Measurements from ENCODE around the gene DLGAP5. TPM values are rescaled to one million over a fixed set of nuclear protein-coding genes. Genes with fewer than 3 reads are reported as not detected.

DLGAP5 gene
- total RNA-seq, 4 donors from 2014 or later, result 4.6 to 16.8 (median 9.0) TPM

- H3K27me3 ChIP-seq, result no peaks in the 10 kb centered on the region
- no peaks in the 10 kb centered on the region for H3K9me3 ChIP-seq
- intact Hi-C loops (cut with DNase I), result no loop called here
Observed at GRCh38 chr14:55121628-55122439, 69.6 kb downstream of the DLGAP5 start.

DNA sequence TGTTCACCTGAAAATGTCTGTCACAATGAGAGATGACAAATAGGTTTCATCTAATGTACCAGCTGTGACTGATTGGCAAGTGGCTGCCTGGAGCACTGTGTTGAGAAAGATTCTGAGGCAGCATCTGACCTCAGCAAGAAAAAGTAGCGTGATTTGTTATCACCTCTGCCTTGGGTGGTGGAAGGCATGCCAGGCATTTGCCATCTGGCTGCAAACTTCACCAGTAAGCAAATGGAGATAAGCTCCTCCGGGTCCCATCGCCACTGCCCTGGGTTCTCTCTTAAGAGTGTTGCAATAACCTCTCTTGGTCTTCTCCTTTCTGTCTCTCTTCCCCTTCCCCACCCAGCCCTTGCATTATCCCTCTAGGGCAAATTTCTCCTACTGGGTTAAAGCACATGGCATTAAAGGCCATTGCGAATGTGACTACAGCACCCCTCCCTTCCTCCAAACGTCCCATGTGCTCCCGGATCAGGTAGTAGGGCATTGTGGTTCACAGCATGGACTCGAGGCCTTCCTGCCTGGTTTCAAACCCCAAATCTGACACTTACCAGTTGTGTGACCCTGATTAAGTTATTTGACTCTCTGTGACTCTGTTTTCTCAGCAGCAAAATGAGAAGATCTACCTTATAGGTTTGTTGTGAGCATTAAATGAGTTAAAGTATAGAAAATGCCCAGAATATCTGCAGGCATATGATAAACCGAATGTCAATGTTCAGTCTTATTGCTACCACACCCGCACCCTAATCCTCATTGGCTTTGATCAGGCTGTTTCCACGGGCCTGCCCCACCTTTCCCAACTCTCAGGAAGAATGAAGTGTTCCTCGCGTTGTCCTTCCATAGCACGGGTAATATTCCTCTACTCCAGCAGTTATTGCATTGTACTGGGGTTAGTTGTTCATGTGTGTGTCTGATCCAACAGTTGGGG lies 70.6 kb downstream of the DLGAP5 start:
- Histone ChIP-seq H3K4me1 (peaks cover 43 to 97% (median 68%) of the 10 kb centered on the region in 3 donors), H3K27ac (peak overlapping the region; percentile 74 to 86 (median 78)), H3K4me3 (no peak overlapping the region), H3K36me3 (no peaks in the 10 kb centered on the region), H3K27me3 (no peaks in the 10 kb centered on the region), H3K9me3 (no peaks in the 10 kb centered on the region)
- no peak for TF ChIP-seq POLR2A (IDR thresholded peaks at IDR 0.05)
- intact Hi-C loops (cut with DNase I), result no loop called here
- WGBS, 2 donors, result 51 to 66% methylated on average over 13 of the region's 13 CpGs
- no peak for DNase-seq

More at GRCh38 chr14:55121628-55122439, 69.6 kb downstream of the DLGAP5 start:
- TF ChIP-seq, protein P1, sequence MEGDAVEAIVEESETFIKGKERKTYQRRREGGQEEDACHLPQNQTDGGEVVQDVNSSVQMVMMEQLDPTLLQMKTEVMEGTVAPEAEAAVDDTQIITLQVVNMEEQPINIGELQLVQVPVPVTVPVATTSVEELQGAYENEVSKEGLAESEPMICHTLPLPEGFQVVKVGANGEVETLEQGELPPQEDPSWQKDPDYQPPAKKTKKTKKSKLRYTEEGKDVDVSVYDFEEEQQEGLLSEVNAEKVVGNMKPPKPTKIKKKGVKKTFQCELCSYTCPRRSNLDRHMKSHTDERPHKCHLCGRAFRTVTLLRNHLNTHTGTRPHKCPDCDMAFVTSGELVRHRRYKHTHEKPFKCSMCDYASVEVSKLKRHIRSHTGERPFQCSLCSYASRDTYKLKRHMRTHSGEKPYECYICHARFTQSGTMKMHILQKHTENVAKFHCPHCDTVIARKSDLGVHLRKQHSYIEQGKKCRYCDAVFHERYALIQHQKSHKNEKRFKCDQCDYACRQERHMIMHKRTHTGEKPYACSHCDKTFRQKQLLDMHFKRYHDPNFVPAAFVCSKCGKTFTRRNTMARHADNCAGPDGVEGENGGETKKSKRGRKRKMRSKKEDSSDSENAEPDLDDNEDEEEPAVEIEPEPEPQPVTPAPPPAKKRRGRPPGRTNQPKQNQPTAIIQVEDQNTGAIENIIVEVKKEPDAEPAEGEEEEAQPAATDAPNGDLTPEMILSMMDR (IDR thresholded peaks at IDR 0.05), result no peak
- TF ChIP-seq POLR2A (IDR thresholded peaks at IDR 0.05), result no peak
- 81 to 87% methylated on average over 7 to 9 of the region's 9 CpGs for WGBS, 2 donors
- no peak for DNase-seq
- Histone ChIP-seq H3K27ac (peak overlapping the region; percentile 75 to 86 (median 78)), H3K36me3 (no peaks in the 10 kb centered on the region), H3K4me1 (peaks cover 46 to 97% (median 76%) of the 10 kb centered on the region in 3 donors), H3K4me3 (no peak overlapping the region)

DNA sequence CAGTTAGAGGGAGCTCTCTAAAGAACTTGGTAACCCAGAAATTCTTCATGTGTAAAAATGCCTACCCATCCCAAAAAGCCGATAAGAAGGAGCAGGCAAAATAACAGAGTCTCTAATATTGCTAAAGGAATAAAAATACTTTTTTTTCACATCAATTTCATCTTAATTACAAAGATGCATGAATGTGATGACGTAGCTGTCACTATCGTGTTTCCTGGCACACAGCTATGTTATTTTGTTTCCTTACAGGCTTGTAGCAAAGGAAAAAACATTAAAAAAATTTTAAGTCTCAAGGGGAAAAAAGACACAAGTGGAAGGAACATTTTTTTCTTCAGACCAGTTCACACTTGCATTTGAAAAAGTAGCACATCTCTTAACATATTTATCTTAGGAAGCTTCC lies 72.6 kb downstream of the DLGAP5 start:
- Histone ChIP-seq H3K36me3 (no peaks in the 10 kb centered on the region), H3K4me3 (no peak overlapping the region), H3K4me1 (peaks cover 34 to 77% (median 57%) of the 10 kb centered on the region in 3 donors), H3K27ac (peak overlapping the region; percentile 68 to 86 (median 74)), H3K9me3 (no peaks in the 10 kb centered on the region), H3K27me3 (no peaks in the 10 kb centered on the region)
- intact Hi-C loops (cut with DNase I), result no loop called here
- TF ChIP-seq, protein P1 (IDR thresholded peaks at IDR 0.05), result no peak
- no peak for TF ChIP-seq POLR2A (IDR thresholded peaks at IDR 0.05)
- 40 to 45% methylated on average over 3 of the region's 3 CpGs for WGBS, 2 donors
- DNase-seq, result no peak

GRCh38 chr14:55117803-55118441 lies 73.5 kb downstream of the DLGAP5 start:
- 27 to 33% methylated on average over 4 to 7 of the region's 7 CpGs for WGBS, 2 donors
- peaks cover 28 to 68% (median 51%) of the 10 kb centered on the region in 3 donors for H3K4me1 ChIP-seq
- H3K36me3 ChIP-seq, result no peaks in the 10 kb centered on the region
- TF ChIP-seq, protein P1 (IDR thresholded peaks at IDR 0.05), result no peak
- TF ChIP-seq POLR2A (IDR thresholded peaks at IDR 0.05), result no peak
- intact Hi-C loops (cut with DNase I), result no loop called here
- no peak for DNase-seq
- peak overlapping the region; percentile 68 to 86 (median 74) for H3K27ac ChIP-seq
- no peak overlapping the region for H3K4me3 ChIP-seq
- no peaks in the 10 kb centered on the region for H3K9me3 ChIP-seq
- H3K27me3 ChIP-seq, result no peaks in the 10 kb centered on the region

DNA sequence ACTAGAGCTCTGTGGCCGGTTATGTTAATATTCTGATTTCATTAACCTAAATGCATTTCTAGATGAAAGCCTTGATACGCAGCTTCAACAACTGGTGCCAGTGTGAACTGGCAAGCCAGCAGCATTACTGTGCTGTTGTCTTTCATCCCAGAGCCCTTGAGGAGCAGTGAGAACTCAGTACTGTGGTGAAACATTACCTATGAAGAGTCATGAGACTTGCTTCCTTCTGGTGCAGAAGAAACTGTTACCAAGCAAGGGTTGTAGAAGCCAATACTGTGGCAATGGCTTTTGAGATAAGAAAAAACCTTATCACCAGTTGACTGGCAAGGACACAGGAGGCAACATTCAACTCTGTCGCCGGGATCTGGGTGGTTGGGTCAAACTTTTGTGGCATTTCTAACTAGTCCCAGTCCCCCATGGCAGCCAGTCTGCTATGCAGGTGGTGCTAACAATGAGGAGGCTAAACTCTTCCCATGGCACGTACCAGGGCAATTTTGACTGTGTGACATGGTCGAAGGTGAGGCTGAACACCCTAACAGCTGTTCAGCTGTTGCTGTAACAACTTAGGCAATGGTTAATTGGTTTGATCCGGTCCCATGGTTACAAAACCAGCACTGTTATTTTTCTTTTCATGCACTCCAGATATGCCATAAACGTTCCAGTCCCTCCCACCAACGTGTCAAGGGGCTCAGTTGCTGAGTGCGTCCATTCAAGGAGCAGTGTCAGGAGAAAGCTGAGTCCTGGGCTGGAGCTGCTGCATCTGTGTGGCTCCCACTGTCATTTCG lies 74.9 kb downstream of the DLGAP5 start:
- H3K4me3 ChIP-seq, result no peak overlapping the region
- H3K4me1 ChIP-seq, result peaks cover 15 to 54% (median 37%) of the 10 kb centered on the region in 3 donors
- TF ChIP-seq, protein P1 (IDR thresholded peaks at IDR 0.05), result no peak
- TF ChIP-seq POLR2A (IDR thresholded peaks at IDR 0.05), result no peak
- no peaks in the 10 kb centered on the region for H3K9me3 ChIP-seq
- H3K36me3 ChIP-seq, result no peaks in the 10 kb centered on the region
- 74 to 83% methylated on average over 10 to 11 of the region's 11 CpGs for WGBS, 2 donors
- H3K27me3 ChIP-seq, result no peaks in the 10 kb centered on the region
- intact Hi-C loops (cut with DNase I), result no loop called here
- H3K27ac ChIP-seq, result peak overlapping the region in 1 of 4 donors; percentile 15
- DNase-seq, result no peak

All from esophagus squamous epithelium (tissue), 5 donors.